Endothelial cell of umbilical vein (primary cell): ENCODE measurements around the gene PLXND1. TPM values are rescaled to one million over a fixed set of nuclear protein-coding genes. Genes with fewer than 3 reads are reported as not detected.

Experiments
- BruUV-seq: library from RNA; stranded (reverse); fragments of 400-500 nt; replicated peaks from 2 replicates; lab custom pipeline; 2021; lab: Mats Ljungman, UMichigan
- CTCF ChIA-PET: fragments of 300-600, 350-600 bp; sonication (Branson Sonifier 250); formaldehyde crosslinking; loops from one replicate; lab custom pipeline; 2021; ENCODE audit warnings: antibody characterized with exemption, inconsistent platforms; lab: Charles Lee
- POLR2A ChIA-PET: fragments of 300-600, 350-600 bp; sonication (Branson Sonifier 250); formaldehyde crosslinking; loops from one replicate; lab custom pipeline; 2021; ENCODE audit warnings: antibody characterized with exemption, inconsistent platforms; lab: Charles Lee
- DNase-seq: peaks from one replicate; pipeline ENCODE4 v3.0.0-alpha.2; 2011; ENCODE audit warnings: low read depth, low spot score
- FAIRE-seq: peaks from 2 replicates; lab custom pipeline; 2011; peaks lifted over from hg19 to GRCh38; lab: Jason Lieb, UNC
- H2AFZ ChIP-seq: 2 replicates; pipeline ENCODE4 v1.6.0; 2012; ENCODE audit warnings: low read depth, low read length, control low read depth, inconsistent platforms
- H3K27ac ChIP-seq: 2 replicates; pipeline ENCODE4 v1.5.1; 2011; ENCODE audit warnings: low read depth, mild to moderate bottlenecking, control low read depth, low read length, moderate library complexity; ENCODE audit not compliant: insufficient read depth
- H3K27me3 ChIP-seq, 2 experiments: 2 replicates each; pipeline versions ENCODE4 v1.6.0 to v1.6.1; 2011; ENCODE audit warnings: low read length in 2 of 2, mixed read lengths in 1 of 2; ENCODE audit not compliant: control insufficient read depth in 2 of 2, insufficient read depth in 2 of 2
- H3K36me3 ChIP-seq, 2 experiments: 2 replicates in 1 of 2; 3 replicates in 1 of 2; pipeline ENCODE4 v1.5.1; 2011; ENCODE audit warnings: low read length in 2 of 2, mild to moderate bottlenecking in 1 of 2, moderate library complexity in 1 of 2; ENCODE audit not compliant: control insufficient read depth in 2 of 2, insufficient read depth in 2 of 2; ENCODE audit errors: extremely low read depth in 1 of 2
- H3K4me1 ChIP-seq: 3 replicates; pipeline ENCODE4 v1.5.1; 2011; ENCODE audit warnings: mild to moderate bottlenecking, low read length; ENCODE audit not compliant: control insufficient read depth, insufficient read depth; ENCODE audit errors: extremely low read depth
- H3K4me2 ChIP-seq: 2 replicates; pipeline ENCODE4 v1.6.1; 2011; ENCODE audit warnings: low read length, control low read depth, mixed read lengths; ENCODE audit not compliant: insufficient read depth
- H3K4me3 ChIP-seq, 3 experiments: fragments of 200-600 bp in 1 of 3; sonication (generic), shearing (Covaris generic) in 1 of 3; replicated peaks in 1 of 3; 2 replicates each; pipeline ENCODE4 v1.5.1; 2011 to 2016; ENCODE audit warnings: control low read depth in 3 of 3, low read length in 3 of 3, mild to moderate bottlenecking in 2 of 3, inconsistent platforms in 1 of 3, low read depth in 1 of 3, moderate library complexity in 1 of 3; ENCODE audit not compliant: insufficient read depth in 1 of 3
- H3K79me2 ChIP-seq: 2 replicates; pipeline ENCODE4 v1.6.0; 2012; ENCODE audit warnings: low read length, inconsistent platforms; ENCODE audit not compliant: control insufficient read depth, insufficient read depth
- H3K9ac ChIP-seq: replicated peaks from 2 replicates; pipeline ENCODE3; 2011; ENCODE audit warnings: low read length, control low read depth; ENCODE audit not compliant: insufficient read depth; ENCODE audit errors: extremely low read depth
- H3K9me1 ChIP-seq: replicated peaks from 3 replicates; pipeline ENCODE4 v1.6.0; 2011; ENCODE audit warnings: mild to moderate bottlenecking, low read length; ENCODE audit not compliant: control insufficient read depth, insufficient read depth; ENCODE audit errors: extremely low read depth
- H3K9me3 ChIP-seq: replicated peaks from 2 replicates; pipeline ENCODE4 v1.5.1; 2012; ENCODE audit warnings: low read length, inconsistent platforms; ENCODE audit not compliant: control insufficient read depth, insufficient read depth
- H4K20me1 ChIP-seq: replicated peaks from 2 replicates; pipeline ENCODE3; 2011; ENCODE audit warnings: mild to moderate bottlenecking, low read length; ENCODE audit not compliant: control insufficient read depth, insufficient read depth; ENCODE audit errors: extremely low read depth
- CTCF ChIP-seq, 2 donors: IDR thresholded peaks; 1 replicate in 1 of 2; 2 replicates in 1 of 2; pipeline ENCODE4 v1.5.1; 2011; ENCODE audit warnings: low read length in 2 of 2, mild to moderate bottlenecking in 2 of 2, moderate library complexity in 2 of 2, control low read depth in 1 of 2, inconsistent platforms in 1 of 2, low read depth in 1 of 2; ENCODE audit not compliant: insufficient read depth in 1 of 2; ENCODE audit errors: extremely low read depth in 1 of 2
- EZH2 ChIP-seq: IDR thresholded peaks from 2 replicates; pipeline ENCODE4 v1.6.1; 2012; ENCODE audit warnings: borderline replicate concordance, low read depth, mild to moderate bottlenecking, moderate library complexity, low read length, inconsistent platforms; ENCODE audit not compliant: severe bottlenecking
- FOS ChIP-seq: IDR thresholded peaks from 2 replicates; pipeline ENCODE4 v1.6.1; 2011; ENCODE audit warnings: mild to moderate bottlenecking, low read length, moderate library complexity, borderline replicate concordance; ENCODE audit not compliant: insufficient read depth
- GATA2 ChIP-seq: IDR thresholded peaks from 2 replicates; pipeline ENCODE4 v1.7.0; 2011; ENCODE audit warnings: low read depth, mild to moderate bottlenecking, moderate library complexity, mixed read lengths, low read length; ENCODE audit not compliant: insufficient read length, insufficient read depth
- JUN ChIP-seq: IDR thresholded peaks from 2 replicates; pipeline ENCODE4 v1.6.1; 2011; ENCODE audit warnings: borderline replicate concordance, low read depth; ENCODE audit not compliant: insufficient read length, insufficient read depth
- MAX ChIP-seq: IDR thresholded peaks from 2 replicates; pipeline ENCODE4 v1.6.1; 2011; ENCODE audit not compliant: insufficient read depth, insufficient read length
- MYC ChIP-seq: IDR thresholded peaks from one replicate; pipeline ENCODE4 v1.6.1; 2011; ENCODE audit warnings: mild to moderate bottlenecking, low read depth, low read length
- POLR2A ChIP-seq: IDR thresholded peaks from 2 replicates; pipeline ENCODE4 v1.6.1; 2012; ENCODE audit warnings: low read depth, mild to moderate bottlenecking, control low read depth, low read length
- POLR2AphosphoS5 ChIP-seq: IDR thresholded peaks from 2 replicates; pipeline ENCODE4 v1.6.1; 2012; ENCODE audit warnings: low read depth, mild to moderate bottlenecking, control low read depth, low read length, moderate library complexity; ENCODE audit not compliant: insufficient read depth
- dilution Hi-C: fragments of 300-500 bp; cut with MboI; formaldehyde crosslinking; loops from one replicate; pipeline ENCODE4 v1.15.0; 2019; ENCODE audit warnings: low sequenced_read_pairs; ENCODE audit not compliant: extremely low pct_ligation_motif_present
- intact Hi-C: fragments of 100-400 bp; cut with micrococcal nuclease; formaldehyde crosslinking; loops from one replicate; pipeline ENCODE4 v1.10.0; 2022
- polyA plus RNA-seq, 4 experiments: library from polyadenylated mRNA; depleted of rRNA in 3 of 4; stranded (reverse) in 3 of 4; unstranded in 1 of 4; fragments of >200 nt; gene quantifications; 2 replicates each; pipeline versions ENCODE4 v1.2.1 to v1.2.3, GENCODE V29; 2011 to 2012; ENCODE audit warnings: missing spikeins in 1 of 4
- total RNA-seq: library from RNA; stranded (reverse); gene quantifications from 2 replicates; pipeline ENCODE4 v1.2.3, GENCODE V29; 2021

Gene PLXND1
- total and polyA plus RNA-seq, 2 donors (not counting 3 experiments of a cell fraction or from before 2014, with no cell fraction given), result 300 to 834 TPM

- POLR2A ChIA-PET, result interaction anchor here (1.0 to 2.1 kb wide), 5 partner anchors 13 to 279 kb away, joined by 3 to 5 read pairs (median 4); a partner anchor contains a TSS
Measured at GRCh38 chr3:129595544-129596193, 10.8 kb downstream of the PLXND1 start.

More at GRCh38 chr3:129595544-129596193, 10.8 kb downstream of the PLXND1 start:
- Histone ChIP-seq H4K20me1 (no peaks in the 10 kb centered on the region), H3K79me2 (peaks cover 97% of the 10 kb centered on the region), H3K36me3 (no peaks in the 10 kb centered on the region), H3K9me3 (no peaks in the 10 kb centered on the region), H3K27me3 (no peaks in the 10 kb centered on the region), H3K9me1 (no peaks in the 10 kb centered on the region), H3K4me2 (peak overlapping the region; percentile 34), H3K4me3 (no peak overlapping the region), H2AFZ (no peak overlapping the region), H3K4me1 (peaks cover 96% of the 10 kb centered on the region), H3K9ac (peak overlapping the region; percentile 69), H3K27ac (peak overlapping the region; percentile 91)
- dilution Hi-C loops (no loop called here), intact Hi-C loops (loop anchor here (1.0 to 5.0 kb wide), 4 partner anchors 35 to 213 kb away; partner anchors contain the start of gene IFT122)
- CTCF ChIA-PET, result interaction anchor here (0.7 to 3.6 kb wide), 11 partner anchors 10 to 234 kb away, joined by 3 to 44 read pairs (median 5); partner anchors contain the start of gene PLXND1
- no TSS peak for BruUV-seq
- no peak for TF ChIP-seq CTCF (IDR thresholded peaks at IDR 0.05; ENCODE audit: extremely low read depth in 1 of 2, insufficient read depth in 1 of 2, low read depth in 1 of 2, low read length in 2 of 2)
- TF ChIP-seq MAX, result no peak
- TF ChIP-seq POLR2A, result no peak
- TF ChIP-seq GATA2, result no peak
- TF ChIP-seq FOS, result no peak
- TF ChIP-seq EZH2, result no peak
- no peak for TF ChIP-seq MYC
- no peak for TF ChIP-seq JUN
- no peak for TF ChIP-seq POLR2AphosphoS5
- FAIRE-seq (no peak), DNase-seq (no peak)
